Measurements from ENCODE around the gene ITGB1BP2.
"Not testable (repeated sequence)": the region's sequence is repeated elsewhere in the genome, so short reads cannot be mapped to it uniquely, and the experiment has no call there.

The ITGB1BP2 gene

DNA sequence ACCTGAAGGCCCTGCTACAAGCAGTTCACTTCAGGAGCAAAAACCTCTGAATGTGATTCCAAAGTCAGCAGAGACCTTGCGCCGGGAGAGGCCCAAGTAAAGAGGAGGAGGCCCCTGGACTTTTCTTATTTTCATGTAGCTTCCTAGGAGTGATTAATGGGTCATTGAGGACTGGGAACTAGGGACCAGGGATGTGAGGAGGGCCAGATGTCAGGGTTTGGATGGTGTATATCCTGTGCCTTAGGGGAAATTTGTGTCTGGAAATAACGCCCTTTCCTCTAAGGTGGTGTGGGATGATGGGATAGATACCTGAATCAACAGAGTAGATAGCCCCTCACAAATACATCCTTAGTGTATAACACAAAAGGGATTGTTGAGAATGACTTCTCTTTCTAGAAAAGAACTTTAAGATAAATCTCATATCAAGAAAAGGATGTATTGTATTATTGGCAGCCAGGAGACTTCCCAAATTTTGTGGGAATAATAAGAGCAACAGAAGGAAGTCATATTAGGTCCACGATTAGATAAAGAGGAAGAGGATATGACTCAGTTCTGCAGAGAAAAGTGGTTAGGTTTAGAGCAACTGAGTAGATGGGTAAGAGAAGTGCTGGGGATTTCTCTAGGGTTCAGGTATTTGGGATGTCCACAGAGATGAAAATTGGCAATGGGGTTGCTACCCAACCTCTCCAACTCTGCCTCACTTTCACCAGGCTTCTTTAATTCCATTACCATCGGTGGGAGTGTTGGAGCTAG is 1.1 kb downstream of the ITGB1BP2 start:
- DNase-seq (ENCODE audit: low read depth), result no peak

- no peak for DNase-seq (ENCODE audit: low read depth)
Measured at GRCh38 chrX:71304561-71304960, 3.0 kb downstream of the ITGB1BP2 start.

DNA sequence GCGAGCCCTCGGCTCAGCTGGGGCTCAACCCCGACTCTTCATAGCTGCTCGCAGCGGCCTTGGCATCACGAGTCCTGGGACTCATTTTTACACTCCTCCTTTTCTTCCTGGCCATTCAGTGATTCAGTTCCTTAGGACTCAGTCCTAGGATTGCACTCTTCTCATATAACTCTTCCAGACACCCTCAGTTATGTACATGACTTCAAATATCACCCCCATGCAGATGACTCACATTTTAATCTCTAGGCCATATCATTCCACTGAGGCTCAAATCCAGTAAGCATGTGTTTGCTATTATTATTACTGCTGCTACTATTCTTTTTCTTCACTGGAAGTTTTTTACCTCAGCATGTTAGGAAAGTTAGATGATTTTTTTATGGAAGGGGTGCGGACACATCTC is 14.4 kb downstream of the ITGB1BP2 start:
- DNase-seq (ENCODE audit: low read depth), result no peak

GRCh38 chrX:71316959-71317358 is 15.4 kb downstream of the ITGB1BP2 start:
- DNase-seq (ENCODE audit: low read depth), result not testable (repeated sequence)

DNA sequence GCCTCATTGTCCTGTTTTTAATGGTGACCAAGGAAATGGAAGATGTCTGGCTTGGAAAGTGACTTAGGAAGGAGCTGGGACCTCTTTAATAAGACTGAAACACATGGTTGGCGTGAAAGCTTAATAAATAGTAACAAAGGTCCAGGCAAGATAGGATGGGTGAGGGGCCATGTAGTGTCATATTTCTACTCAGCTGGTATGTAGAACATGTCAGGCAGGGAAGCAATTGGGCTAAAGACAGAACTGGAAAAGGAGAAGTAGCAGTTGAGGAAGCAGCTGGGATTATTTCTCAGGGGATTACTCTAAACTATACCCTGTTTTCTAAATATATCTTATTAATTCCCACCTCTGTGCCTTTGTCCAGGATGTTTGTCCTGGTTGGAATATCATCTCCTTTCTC is 18.6 kb downstream of the ITGB1BP2 start:
- no peak for DNase-seq (ENCODE audit: low read depth)

DNA sequence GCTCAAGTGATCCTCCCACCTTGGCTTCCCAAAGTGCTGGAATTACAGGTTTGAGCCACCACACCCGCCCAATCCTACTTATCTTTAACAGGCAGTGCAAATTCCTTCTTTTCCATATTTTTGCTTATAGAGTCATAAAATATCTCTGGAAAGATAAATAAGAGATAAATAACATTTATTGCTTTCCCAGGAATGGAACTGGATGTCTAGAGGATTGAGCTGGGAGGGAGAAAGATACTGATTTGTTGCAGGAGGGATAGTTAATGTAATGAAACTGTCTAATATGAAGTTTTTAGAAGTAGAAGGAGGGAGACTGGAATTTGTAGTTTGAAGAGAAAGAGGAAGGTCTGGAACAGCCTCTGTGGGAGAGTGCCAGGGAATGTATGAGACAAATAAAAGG is 20.2 kb downstream of the ITGB1BP2 start:
- no peak for DNase-seq (ENCODE audit: low read depth)

GRCh38 chrX:71324452-71324851 is 22.9 kb downstream of the ITGB1BP2 start:
- not testable (repeated sequence) for DNase-seq (ENCODE audit: low read depth)

- DNase-seq (ENCODE audit: low read depth), result no peak
Measured at GRCh38 chrX:71326394-71326793, 24.8 kb downstream of the ITGB1BP2 start.

GRCh38 chrX:71349151-71349665 is 47.7 kb downstream of the ITGB1BP2 start:
- not testable (repeated sequence) for DNase-seq (ENCODE audit: low read depth)

DNA sequence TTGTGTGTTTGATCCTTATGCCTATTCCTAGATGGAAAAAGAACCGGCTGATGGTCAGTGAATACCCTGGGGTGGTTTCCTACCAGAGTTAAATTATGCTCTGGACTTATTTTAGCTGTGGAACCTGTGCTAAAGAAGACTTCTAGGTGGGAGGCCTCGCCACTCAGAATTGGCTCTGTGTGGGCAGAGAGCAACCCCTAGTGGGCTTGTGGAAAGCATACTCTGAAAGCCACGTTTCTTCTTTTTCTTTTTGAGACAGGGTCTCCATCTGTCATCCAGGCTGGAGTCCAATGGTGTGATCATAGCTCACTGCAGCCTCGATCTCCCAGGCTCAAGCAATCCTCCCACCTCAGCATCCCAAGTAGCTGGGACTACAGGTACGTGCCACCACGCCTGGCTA is 48.3 kb downstream of the ITGB1BP2 start:
- DNase-seq (ENCODE audit: low read depth), result not testable (repeated sequence)

GRCh38 chrX:71352439-71352838 is 50.9 kb downstream of the ITGB1BP2 start:
- not testable (repeated sequence) for DNase-seq (ENCODE audit: low read depth)
